Endothelial cell of umbilical vein (primary cell): Measurements from ENCODE around the gene MGAT4B. TPM values are rescaled to one million over a fixed set of nuclear protein-coding genes. Genes with fewer than 3 reads are reported as not detected.
A peak's percentile ranks its signal among the peaks of the same experiment; 100 is the strongest.

ENCODE experiments used
- BruUV-seq: library from RNA; stranded (reverse); fragments of 400-500 nt; replicated peaks from 2 replicates; lab custom pipeline; 2021; lab: Mats Ljungman, UMichigan
- CTCF ChIA-PET: fragments of 300-600, 350-600 bp; sonication (Branson Sonifier 250); formaldehyde crosslinking; loops from one replicate; lab custom pipeline; 2021; ENCODE audit warnings: antibody characterized with exemption, inconsistent platforms; lab: Charles Lee
- POLR2A ChIA-PET: fragments of 300-600, 350-600 bp; sonication (Branson Sonifier 250); formaldehyde crosslinking; loops from one replicate; lab custom pipeline; 2021; ENCODE audit warnings: antibody characterized with exemption, inconsistent platforms; lab: Charles Lee
- DNase-seq: peaks from one replicate; pipeline ENCODE4 v3.0.0-alpha.2; 2011; ENCODE audit warnings: low read depth, low spot score
- FAIRE-seq: peaks from 2 replicates; lab custom pipeline; 2011; peaks lifted over from hg19 to GRCh38; lab: Jason Lieb, UNC
- H2AFZ ChIP-seq: 2 replicates; pipeline ENCODE4 v1.6.0; 2012; ENCODE audit warnings: low read depth, low read length, control low read depth, inconsistent platforms
- H3K27ac ChIP-seq: 2 replicates; pipeline ENCODE4 v1.5.1; 2011; ENCODE audit warnings: low read depth, mild to moderate bottlenecking, control low read depth, low read length, moderate library complexity; ENCODE audit not compliant: insufficient read depth
- H3K27me3 ChIP-seq, 2 experiments: 2 replicates each; pipeline versions ENCODE4 v1.6.0 to v1.6.1; 2011; ENCODE audit warnings: low read length in 2 of 2, mixed read lengths in 1 of 2; ENCODE audit not compliant: control insufficient read depth in 2 of 2, insufficient read depth in 2 of 2
- H3K36me3 ChIP-seq, 2 experiments: 2 replicates in 1 of 2; 3 replicates in 1 of 2; pipeline ENCODE4 v1.5.1; 2011; ENCODE audit warnings: low read length in 2 of 2, mild to moderate bottlenecking in 1 of 2, moderate library complexity in 1 of 2; ENCODE audit not compliant: control insufficient read depth in 2 of 2, insufficient read depth in 2 of 2; ENCODE audit errors: extremely low read depth in 1 of 2
- H3K4me1 ChIP-seq: 3 replicates; pipeline ENCODE4 v1.5.1; 2011; ENCODE audit warnings: mild to moderate bottlenecking, low read length; ENCODE audit not compliant: control insufficient read depth, insufficient read depth; ENCODE audit errors: extremely low read depth
- H3K4me2 ChIP-seq: 2 replicates; pipeline ENCODE4 v1.6.1; 2011; ENCODE audit warnings: low read length, control low read depth, mixed read lengths; ENCODE audit not compliant: insufficient read depth
- H3K4me3 ChIP-seq, 3 experiments: fragments of 200-600 bp in 1 of 3; sonication (generic), shearing (Covaris generic) in 1 of 3; replicated peaks in 1 of 3; 2 replicates each; pipeline ENCODE4 v1.5.1; 2011 to 2016; ENCODE audit warnings: control low read depth in 3 of 3, low read length in 3 of 3, mild to moderate bottlenecking in 2 of 3, inconsistent platforms in 1 of 3, low read depth in 1 of 3, moderate library complexity in 1 of 3; ENCODE audit not compliant: insufficient read depth in 1 of 3
- H3K79me2 ChIP-seq: 2 replicates; pipeline ENCODE4 v1.6.0; 2012; ENCODE audit warnings: low read length, inconsistent platforms; ENCODE audit not compliant: control insufficient read depth, insufficient read depth
- H3K9ac ChIP-seq: replicated peaks from 2 replicates; pipeline ENCODE3; 2011; ENCODE audit warnings: low read length, control low read depth; ENCODE audit not compliant: insufficient read depth; ENCODE audit errors: extremely low read depth
- H3K9me1 ChIP-seq: replicated peaks from 3 replicates; pipeline ENCODE4 v1.6.0; 2011; ENCODE audit warnings: mild to moderate bottlenecking, low read length; ENCODE audit not compliant: control insufficient read depth, insufficient read depth; ENCODE audit errors: extremely low read depth
- H3K9me3 ChIP-seq: replicated peaks from 2 replicates; pipeline ENCODE4 v1.5.1; 2012; ENCODE audit warnings: low read length, inconsistent platforms; ENCODE audit not compliant: control insufficient read depth, insufficient read depth
- H4K20me1 ChIP-seq: replicated peaks from 2 replicates; pipeline ENCODE3; 2011; ENCODE audit warnings: mild to moderate bottlenecking, low read length; ENCODE audit not compliant: control insufficient read depth, insufficient read depth; ENCODE audit errors: extremely low read depth
- GATA2 ChIP-seq: IDR thresholded peaks from 2 replicates; pipeline ENCODE4 v1.7.0; 2011; ENCODE audit warnings: low read depth, mild to moderate bottlenecking, moderate library complexity, mixed read lengths, low read length; ENCODE audit not compliant: insufficient read length, insufficient read depth
- MYC ChIP-seq: IDR thresholded peaks from one replicate; pipeline ENCODE4 v1.6.1; 2011; ENCODE audit warnings: mild to moderate bottlenecking, low read depth, low read length
- POLR2A ChIP-seq: IDR thresholded peaks from 2 replicates; pipeline ENCODE4 v1.6.1; 2012; ENCODE audit warnings: low read depth, mild to moderate bottlenecking, control low read depth, low read length
- POLR2AphosphoS5 ChIP-seq: IDR thresholded peaks from 2 replicates; pipeline ENCODE4 v1.6.1; 2012; ENCODE audit warnings: low read depth, mild to moderate bottlenecking, control low read depth, low read length, moderate library complexity; ENCODE audit not compliant: insufficient read depth
- dilution Hi-C: fragments of 300-500 bp; cut with MboI; formaldehyde crosslinking; loops from one replicate; pipeline ENCODE4 v1.15.0; 2019; ENCODE audit warnings: low sequenced_read_pairs; ENCODE audit not compliant: extremely low pct_ligation_motif_present
- intact Hi-C: fragments of 100-400 bp; cut with micrococcal nuclease; formaldehyde crosslinking; loops from one replicate; pipeline ENCODE4 v1.10.0; 2022
- polyA plus RNA-seq, 4 experiments: library from polyadenylated mRNA; depleted of rRNA in 3 of 4; stranded (reverse) in 3 of 4; unstranded in 1 of 4; fragments of >200 nt; gene quantifications; 2 replicates each; pipeline versions ENCODE4 v1.2.1 to v1.2.3, GENCODE V29; 2011 to 2012; ENCODE audit warnings: missing spikeins in 1 of 4
- total RNA-seq: library from RNA; stranded (reverse); gene quantifications from 2 replicates; pipeline ENCODE4 v1.2.3, GENCODE V29; 2021

MGAT4B gene
- total and polyA plus RNA-seq, 2 donors (not counting 3 experiments of a cell fraction or from before 2014, with no cell fraction given), result 243 TPM

DNA sequence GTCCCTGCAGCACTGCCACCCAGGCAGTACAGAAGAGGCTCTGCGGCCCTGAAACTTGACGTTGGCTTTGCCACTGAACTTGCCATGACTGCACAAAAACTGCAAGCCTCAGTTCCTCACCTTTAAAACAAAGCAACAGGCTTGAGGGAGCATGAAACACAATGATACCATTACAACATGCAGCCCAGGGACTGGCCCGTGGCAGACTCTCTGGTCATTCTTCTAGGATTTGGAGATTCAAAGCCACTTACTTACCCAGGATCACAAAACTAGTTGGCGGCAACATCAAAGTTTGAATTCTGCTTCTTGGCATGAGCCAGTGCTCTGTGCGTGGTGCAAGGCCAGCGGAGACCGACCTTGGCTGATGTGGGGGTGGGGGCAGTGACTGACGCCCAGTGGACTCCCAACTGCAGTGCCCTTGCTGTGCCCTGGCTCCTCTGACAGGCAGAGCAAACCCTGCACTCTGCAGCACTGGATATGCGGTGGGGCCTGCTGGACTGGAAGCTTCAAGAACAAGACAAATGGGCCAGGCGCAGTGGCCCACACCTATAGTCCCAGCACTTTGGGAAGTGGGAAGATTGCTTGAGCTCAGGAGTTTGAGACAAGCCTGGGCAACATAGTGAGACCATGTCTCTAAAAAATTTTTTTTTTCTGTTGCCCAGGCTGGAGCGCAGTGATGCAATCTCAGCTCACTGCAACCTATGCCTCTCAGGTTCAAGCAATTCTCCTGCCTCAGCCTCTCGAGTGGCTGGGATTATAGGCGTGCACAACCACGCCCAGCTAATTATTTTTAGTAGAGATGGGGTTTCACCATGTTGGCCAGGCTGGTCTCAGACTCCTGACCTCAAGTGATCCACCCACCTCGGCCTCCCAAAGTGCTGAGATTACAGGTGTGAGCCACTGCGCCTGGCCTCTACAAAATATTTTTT lies 32.9 kb upstream of the MGAT4B start:
- no peak for DNase-seq
- ChIA-PET CTCF (interaction anchor here (0.8 kb wide), 1 partner anchor 77 kb away, joined by 3 read pairs; no protein-coding TSS in a partner anchor), POLR2A (interaction anchor here (0.6 kb wide), 1 partner anchor 49 kb away, joined by 11 read pairs; no protein-coding TSS in a partner anchor)
- no peaks in the 10 kb centered on the region for H3K9me3 ChIP-seq
- FAIRE-seq, result no peak
- H3K27ac ChIP-seq, result no peak overlapping the region
- no peaks in the 10 kb centered on the region for H3K27me3 ChIP-seq
- no peak overlapping the region for H3K9ac ChIP-seq
- no peak overlapping the region for H3K4me2 ChIP-seq
- H2AFZ ChIP-seq, result no peak overlapping the region
- dilution Hi-C loops, result no loop called here
- peak; percentile 42 for TF ChIP-seq POLR2AphosphoS5
- no peak for TF ChIP-seq GATA2
- no peak for TF ChIP-seq MYC
- peak; percentile 58 for TF ChIP-seq POLR2A
- H3K36me3 ChIP-seq, result peaks cover 4 to 25% of the 10 kb centered on the region in 2 experiments
- H3K4me3 ChIP-seq, result no peak overlapping the region
- no peaks in the 10 kb centered on the region for H3K4me1 ChIP-seq
- no peaks in the 10 kb centered on the region for H3K79me2 ChIP-seq
- no TSS peak for BruUV-seq
- intact Hi-C loops, result no loop called here
- H3K9me1 ChIP-seq, result no peaks in the 10 kb centered on the region
- H4K20me1 ChIP-seq, result no peaks in the 10 kb centered on the region
